DMS 273 (cell line): ENCODE results near the gene TPP2.

ENCODE experiments used
- DNase-seq: peaks from one replicate; lab custom pipeline; 2025; ENCODE audit not compliant: unreplicated experiment; lab: John Stamatoyannopoulos, UW

TPP2 gene

GRCh38 chr13:102718746-102719145 lies 122.0 kb downstream of the TPP2 start:
- no peak for DNase-seq

DNA sequence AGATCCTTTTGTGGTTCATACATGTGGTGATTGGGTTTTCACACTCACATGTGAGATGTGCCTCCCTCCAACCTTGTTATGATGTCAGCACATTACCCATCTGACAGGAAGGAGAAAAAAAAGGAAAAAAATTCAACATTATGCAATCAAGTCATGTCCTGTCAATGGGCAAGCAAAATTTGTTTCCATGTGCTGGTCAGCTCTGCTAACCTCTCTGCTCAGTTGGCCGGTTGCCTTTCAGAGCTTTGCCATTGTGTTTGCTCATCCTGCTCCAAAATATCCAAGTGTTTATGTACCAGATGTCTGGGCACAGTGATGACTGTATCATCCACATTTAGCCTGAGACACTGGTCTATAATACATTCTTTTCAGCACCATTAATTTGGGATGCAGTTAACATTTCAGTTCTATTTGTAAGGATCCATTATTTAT lies 125.0 kb downstream of the TPP2 start:
- no peak for DNase-seq

GRCh38 chr13:102724923-102725322 lies 128.1 kb downstream of the TPP2 start:
- DNase-seq, result peak; percentile 71

- peak; percentile 87 for DNase-seq
Measured at GRCh38 chr13:102726430-102726829, 129.6 kb downstream of the TPP2 start.
